H1 (cell line): ENCODE data around the gene ELL. TPM values are rescaled to one million over a fixed set of nuclear protein-coding genes. Genes with fewer than 3 reads are reported as not detected.

ENCODE experiments used
- CTCF ChIA-PET: fragments of 300-600 bp; sonication (Branson Sonifier 250); formaldehyde crosslinking; loops from one replicate; lab custom pipeline; 2021; ENCODE audit not compliant: partially characterized antibody; lab: Charles Lee
- POLR2A ChIA-PET: fragments of 300-600 bp; sonication (Branson Sonifier 250); formaldehyde crosslinking; loops from one replicate; lab custom pipeline; 2021; ENCODE audit warnings: inconsistent platforms; ENCODE audit not compliant: partially characterized antibody; lab: Charles Lee
- DNase-seq, 2 experiments: peaks; one replicate each; pipeline versions ENCODE4 v3.0.0 to v3.0.0-alpha.2; 2010 to 2022; ENCODE audit warnings: low spot score in 2 of 2, low read depth in 1 of 2, mixed read lengths in 1 of 2
- FAIRE-seq: peaks from 2 replicates; lab custom pipeline; 2011; peaks lifted over from hg19 to GRCh38; lab: Jason Lieb, UNC
- H2AFZ ChIP-seq: 2 replicates; pipeline ENCODE4 v1.8.1; 2012; ENCODE audit warnings: low read length, inconsistent platforms
- H2AK5ac ChIP-seq: 2 replicates; pipeline ENCODE4 v1.6.1; 2013; ENCODE audit warnings: low read depth, low read length
- H2BK120ac ChIP-seq: replicated peaks from 2 replicates; pipeline ENCODE3; 2013; ENCODE audit warnings: low read depth, low read length, inconsistent platforms
- H2BK12ac ChIP-seq: 2 replicates; pipeline ENCODE4 v1.6.1; 2013; ENCODE audit warnings: low read depth, low read length
- H2BK15ac ChIP-seq: 2 replicates; pipeline ENCODE4 v1.6.1; 2013; ENCODE audit warnings: low read length
- H2BK20ac ChIP-seq: 2 replicates; pipeline ENCODE4 v1.6.1; 2013; ENCODE audit warnings: low read length
- H2BK5ac ChIP-seq: 2 replicates; pipeline ENCODE4 v1.6.1; 2013; ENCODE audit warnings: low read depth, low read length
- H3K14ac ChIP-seq: 2 replicates; pipeline ENCODE4 v1.6.1; 2013; ENCODE audit warnings: inconsistent platforms; ENCODE audit not compliant: insufficient read length
- H3K18ac ChIP-seq: 2 replicates; pipeline ENCODE4 v1.6.1; 2013; ENCODE audit warnings: low read length; ENCODE audit errors: extremely low read depth
- H3K23ac ChIP-seq: 2 replicates; pipeline ENCODE4 v1.6.1; 2013; ENCODE audit warnings: inconsistent platforms; ENCODE audit not compliant: insufficient read length
- H3K23me2 ChIP-seq: 2 replicates; pipeline ENCODE4 v1.6.1; 2013; ENCODE audit warnings: low read depth, low read length
- H3K27ac ChIP-seq: 2 replicates; pipeline ENCODE4 v1.6.1; 2011; ENCODE audit warnings: low read depth, low read length, inconsistent platforms
- H3K27me3 ChIP-seq, 4 experiments: replicated peaks in 1 of 4; 1 replicate in 1 of 4; 2 replicates in 3 of 4; pipeline versions ENCODE4 v1.6.1 to v1.8.1; 2011 to 2013; ENCODE audit warnings: low read length in 3 of 4, mild to moderate bottlenecking in 3 of 4, inconsistent platforms in 2 of 4, mixed read lengths in 2 of 4, moderate library complexity in 1 of 4; ENCODE audit not compliant: control insufficient read depth in 3 of 4, insufficient read depth in 3 of 4; ENCODE audit errors: extremely low read depth in 1 of 4
- H3K36me3 ChIP-seq, 4 experiments: 2 replicates each; pipeline versions ENCODE4 v1.6.1 to v1.8.1; 2011 to 2013; ENCODE audit warnings: mild to moderate bottlenecking in 4 of 4, low read length in 3 of 4, moderate library complexity in 2 of 4, control low read depth in 1 of 4, inconsistent platforms in 1 of 4; ENCODE audit not compliant: insufficient read depth in 4 of 4, control insufficient read depth in 2 of 4
- H3K4ac ChIP-seq: replicated peaks from 2 replicates; pipeline ENCODE3; 2013; ENCODE audit warnings: low read length, low read depth, mixed read lengths, inconsistent platforms; ENCODE audit not compliant: insufficient read length
- H3K4me1 ChIP-seq, 4 experiments: replicated peaks in 1 of 4; 1 replicate in 1 of 4; 2 replicates in 3 of 4; pipeline versions ENCODE4 v1.6.1 to v1.8.1; 2011 to 2013; ENCODE audit warnings: low read length in 3 of 4, inconsistent platforms in 2 of 4, mixed read lengths in 1 of 4; ENCODE audit not compliant: insufficient read depth in 4 of 4, control insufficient read depth in 3 of 4
- H3K4me2 ChIP-seq, 2 experiments: 2 replicates each; pipeline versions ENCODE4 v1.6.1 to v1.8.1; 2011 to 2013; ENCODE audit warnings: low read depth in 2 of 2, low read length in 2 of 2, control low read depth in 1 of 2, inconsistent platforms in 1 of 2, mild to moderate bottlenecking in 1 of 2; ENCODE audit not compliant: insufficient read depth in 1 of 2
- H3K4me3 ChIP-seq, 4 experiments: fragments of 200-600, 300-600 bp in 1 of 4; sonication (generic), shearing (Covaris generic), sonication (Bioruptor Twin) in 1 of 4; 2 replicates each; pipeline versions ENCODE4 v1.5.1 to v1.8.1; 2011 to 2016; ENCODE audit warnings: low read length in 4 of 4, low read depth in 3 of 4, control low read depth in 2 of 4, inconsistent platforms in 2 of 4, mild to moderate bottlenecking in 2 of 4, mixed read lengths in 1 of 4, moderate library complexity in 1 of 4; ENCODE audit not compliant: insufficient read depth in 2 of 4; ENCODE audit errors: extremely low read depth in 1 of 4
- H3K56ac ChIP-seq: replicated peaks from 2 replicates; pipeline ENCODE3; 2013; ENCODE audit warnings: low read depth, mild to moderate bottlenecking, mixed read lengths, low read length, inconsistent platforms; ENCODE audit not compliant: insufficient read length
- H3K79me1 ChIP-seq: 2 replicates; pipeline ENCODE4 v1.6.1; 2013; ENCODE audit warnings: low read depth, low read length, control low read depth
- H3K79me2 ChIP-seq, 2 experiments: 2 replicates each; pipeline versions ENCODE4 v1.6.1 to v1.8.1; 2012 to 2013; ENCODE audit warnings: low read length in 2 of 2, mild to moderate bottlenecking in 2 of 2, inconsistent platforms in 1 of 2; ENCODE audit not compliant: insufficient read depth in 2 of 2, control insufficient read depth in 1 of 2
- H3K9ac ChIP-seq, 4 experiments: replicated peaks in 1 of 4; 1 replicate in 1 of 4; 2 replicates in 3 of 4; pipeline versions ENCODE4 v1.6.1 to v1.8.1; 2011 to 2013; ENCODE audit warnings: low read depth in 3 of 4, low read length in 3 of 4, control low read depth in 2 of 4, mild to moderate bottlenecking in 2 of 4, moderate library complexity in 2 of 4, inconsistent platforms in 1 of 4; ENCODE audit errors: extremely low read depth in 1 of 4
- H3K9me3 ChIP-seq, 2 experiments: 2 replicates each; pipeline versions ENCODE4 v1.6.1 to v1.8.1; 2012 to 2013; ENCODE audit warnings: mild to moderate bottlenecking in 2 of 2, moderate library complexity in 2 of 2, control low read depth in 1 of 2, inconsistent platforms in 1 of 2, low read depth in 1 of 2, low read length in 1 of 2, mixed read lengths in 1 of 2; ENCODE audit not compliant: insufficient read depth in 2 of 2
- H4K20me1 ChIP-seq, 2 experiments: replicated peaks in 1 of 2; 2 replicates each; pipeline versions ENCODE3 to v1.8.1; 2011 to 2013; ENCODE audit warnings: inconsistent platforms in 2 of 2, low read length in 2 of 2, mild to moderate bottlenecking in 1 of 2; ENCODE audit not compliant: insufficient read depth in 2 of 2, control insufficient read depth in 1 of 2
- H4K5ac ChIP-seq: 2 replicates; pipeline ENCODE4 v1.6.1; 2013; ENCODE audit warnings: low read length, low read depth, mixed read lengths, inconsistent platforms; ENCODE audit not compliant: insufficient read length
- H4K8ac ChIP-seq: 2 replicates; pipeline ENCODE4 v1.8.0; 2013; ENCODE audit warnings: mild to moderate bottlenecking, moderate library complexity, low read length, inconsistent platforms; ENCODE audit not compliant: insufficient read depth; ENCODE audit errors: extremely low read depth
- H4K91ac ChIP-seq: replicated peaks from 2 replicates; pipeline ENCODE3; 2013; ENCODE audit warnings: low read length, mixed read lengths, inconsistent platforms; ENCODE audit not compliant: insufficient read length
- ASH2L ChIP-seq: fragments of 200-600, 300-600 bp; sonication (generic); IDR thresholded peaks from one replicate; pipeline ENCODE4 v1.7.1; 2017; ENCODE audit warnings: low read length
- BRCA1 ChIP-seq: IDR thresholded peaks from 2 replicates; pipeline ENCODE4 v1.6.1; 2012; ENCODE audit warnings: low read depth, low read length, improper control_type of control experiment
- CEBPB ChIP-seq: IDR thresholded peaks from 2 replicates; pipeline ENCODE4 v1.6.1; 2012; ENCODE audit warnings: low read depth, low read length
- CREB1 ChIP-seq: IDR thresholded peaks from 2 replicates; pipeline ENCODE4 v1.6.1; 2012; ENCODE audit warnings: inconsistent platforms
- EP300 ChIP-seq, 2 experiments: IDR thresholded peaks; 1 replicate in 1 of 2; 2 replicates in 1 of 2; pipeline ENCODE4 v1.6.1; 2011 to 2012; ENCODE audit warnings: low read depth in 2 of 2, low read length in 2 of 2, mild to moderate bottlenecking in 2 of 2, borderline replicate concordance in 1 of 2, inconsistent platforms in 1 of 2, moderate library complexity in 1 of 2
- EZH2 ChIP-seq: fragments of 200-600 bp; sonication (generic); IDR thresholded peaks from 2 replicates; pipeline ENCODE4 v1.7.1; 2012; ENCODE audit warnings: low read depth, mild to moderate bottlenecking, moderate library complexity, low read length, inconsistent platforms; ENCODE audit not compliant: severe bottlenecking
- JUND ChIP-seq: IDR thresholded peaks from 2 replicates; pipeline ENCODE4 v1.6.1; 2011; ENCODE audit warnings: mild to moderate bottlenecking, improper control_type of control experiment, low read length
- KDM4A ChIP-seq: IDR thresholded peaks from one replicate; pipeline ENCODE4 v1.7.1; 2012; ENCODE audit warnings: low read depth, mild to moderate bottlenecking, moderate library complexity, low read length, inconsistent platforms; ENCODE audit not compliant: severe bottlenecking
- PHF8 ChIP-seq: fragments of 200-600 bp; sonication (generic); conservative IDR thresholded peaks from 2 replicates; pipeline ENCODE4 v1.7.1; 2012; ENCODE audit warnings: low read depth, mild to moderate bottlenecking, inconsistent platforms, low read length, moderate library complexity
- RAD21 ChIP-seq, 2 experiments: IDR thresholded peaks in 1 of 2; conservative IDR thresholded peaks in 1 of 2; 2 replicates each; pipeline ENCODE4 v1.6.1; 2011; ENCODE audit warnings: low read depth in 2 of 2, low read length in 2 of 2, improper control_type of control experiment in 1 of 2, inconsistent platforms in 1 of 2, mild to moderate bottlenecking in 1 of 2, moderate library complexity in 1 of 2
- SAP30 ChIP-seq: fragments of 300-600 bp; sonication (generic); IDR thresholded peaks from 2 replicates; pipeline ENCODE4 v1.7.1; 2012; ENCODE audit warnings: low read length, moderate library complexity, mild to moderate bottlenecking, inconsistent platforms; ENCODE audit not compliant: insufficient read depth, insufficient replicate concordance
- SIN3A ChIP-seq, 2 experiments: IDR thresholded peaks in 1 of 2; conservative IDR thresholded peaks in 1 of 2; 2 replicates each; pipeline ENCODE4 v1.6.1; 2011 to 2012; ENCODE audit warnings: low read length in 2 of 2, improper control_type of control experiment in 1 of 2, low read depth in 1 of 2, mild to moderate bottlenecking in 1 of 2
- SRF ChIP-seq: IDR thresholded peaks from 2 replicates; pipeline ENCODE4 v1.6.1; 2011; ENCODE audit warnings: mild to moderate bottlenecking, low read depth, low read length, moderate library complexity
- WGBS, 2 experiments: shearing (Covaris generic) in 1 of 2; methylation state at CpG; one replicate each; pipeline versions ENCODE4 v1.1.6 to v1.1.7; 2013 to 2015; ENCODE audit warnings: low lambda C conversion rate in 2 of 2, mixed read lengths in 2 of 2, inconsistent platforms in 1 of 2, low coverage in 1 of 2, missing lambda C conversion rate in 1 of 2; ENCODE audit not compliant: insufficient replicate concordance in 2 of 2, insufficient coverage in 1 of 2, insufficient read length in 1 of 2; ENCODE audit errors: extremely low coverage in 1 of 2, missing lambda C conversion rate in 1 of 2; 5-methylcytosine and 5-hydroxymethylcytosine counted together
- polyA plus RNA-seq, 7 experiments: library from polyadenylated mRNA; depleted of rRNA in 3 of 7; stranded (reverse) in 5 of 7; unstranded in 2 of 7; fragments of >200 nt in 5 of 7; fragments of 200-250 nt in 2 of 7; gene quantifications; 1 replicate in 5 of 7; 2 replicates in 1 of 7; 4 replicates in 1 of 7; pipeline versions ENCODE4 v1.2.1 to v1.2.3, GENCODE V29; 2011 to 2013; ENCODE audit warnings: missing spikeins in 2 of 7, mixed read lengths in 2 of 7
- total RNA-seq: library from RNA; stranded (reverse); fragmentation: NEBNext Ultra II Directional; extraction: Animal tissue kit (Norgen Biotek cat#: 25700); gene quantifications from 2 replicates; pipeline ENCODE4 v1.2.1, GENCODE V29; 2021

ELL gene
- total and polyA plus RNA-seq, 2 of the 8 experiments (the other 6 are each of a cell fraction or from before 2014, with no cell fraction given) = 5.2 to 10.5 TPM

DNA sequence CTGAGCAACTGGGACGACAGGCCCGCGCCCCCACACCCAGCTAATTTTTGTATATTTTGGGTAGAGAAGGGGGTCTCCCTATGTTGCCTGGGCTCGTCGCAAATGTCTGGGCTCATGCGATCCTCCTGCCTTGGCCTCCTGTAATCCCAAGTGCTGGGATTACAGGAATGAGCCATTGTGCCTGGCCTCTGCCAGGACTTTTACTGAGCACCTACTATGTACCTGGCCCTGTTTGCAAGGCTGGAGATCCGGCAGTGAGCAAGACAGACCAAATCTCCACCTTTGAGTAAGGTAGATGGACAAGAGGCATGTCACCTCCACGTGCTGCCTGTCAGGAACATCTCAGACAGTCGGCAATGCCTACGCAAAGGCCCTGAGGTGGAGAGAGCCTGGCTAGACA, 14.6 kb upstream of the ELL start:
- no peak overlapping the region for H3K18ac ChIP-seq
- no peak overlapping the region for H2BK12ac ChIP-seq
- no peak overlapping the region for H2BK20ac ChIP-seq
- no peak for FAIRE-seq
- no peak overlapping the region for H2BK15ac ChIP-seq
- no peak overlapping the region for H3K56ac ChIP-seq
- H3K79me2 ChIP-seq = peaks cover 0 to 4% of the 10 kb centered on the region in 2 experiments; a peak in 1 of 4 replicates
- no peak overlapping the region for H2BK120ac ChIP-seq
- ChIA-PET POLR2A (interaction anchor here (1.0 to 3.5 kb wide), 3 partner anchors 7 to 111 kb away, joined by 3 to 22 read pairs (median 4); no protein-coding TSS in a partner anchor), CTCF (interaction anchor here (1.4 to 2.5 kb wide), 2 partner anchors 48 to 67 kb away, joined by 3 to 8 read pairs; no protein-coding TSS in a partner anchor)
- H2AFZ ChIP-seq = no peak overlapping the region
- 95% methylated on average over 10 of the region's 10 CpGs; no CpG with 5 or more reads in 1 of the 2 experiments for WGBS, 2 experiments
- no peak overlapping the region for H3K4ac ChIP-seq
- no peak overlapping the region for H3K9ac ChIP-seq
- no peaks in the 10 kb centered on the region; the same call in 1 of the 2 replicates for H3K79me1 ChIP-seq
- no peaks in the 10 kb centered on the region for H3K23me2 ChIP-seq
- no peak overlapping the region for H3K23ac ChIP-seq
- H3K4me2 ChIP-seq = no peak overlapping the region
- peaks cover 19 to 72% (median 43%) of the 10 kb centered on the region in 4 experiments for H3K36me3 ChIP-seq
- H3K14ac ChIP-seq = no peak overlapping the region
- no peak overlapping the region for H4K8ac ChIP-seq
- no peak overlapping the region for H2AK5ac ChIP-seq
- H3K4me1 ChIP-seq = no peaks in the 10 kb centered on the region
- no peaks in the 10 kb centered on the region for H3K9me3 ChIP-seq
- H4K91ac ChIP-seq = no peak overlapping the region
- no peak overlapping the region for H3K4me3 ChIP-seq
- H2BK5ac ChIP-seq = no peak overlapping the region
- peaks cover 2 to 5% of the 10 kb centered on the region in 2 experiments for H4K20me1 ChIP-seq
- H3K27me3 ChIP-seq = no peaks in the 10 kb centered on the region
- DNase-seq = no peak
- no peak overlapping the region for H4K5ac ChIP-seq
- H3K27ac ChIP-seq = no peak overlapping the region
- TF ChIP-seq JUND (no peak), EP300 (IDR thresholded peaks at IDR 0.05; ENCODE audit: borderline replicate concordance in 1 of 2, low read depth in 2 of 2, low read length in 2 of 2) (no peak), PHF8 (no peak), SRF (no peak), KDM4A (no peak), CEBPB (no peak), SAP30 (no peak), ASH2L (no peak), RAD21 (IDR thresholded peaks at IDR 0.05 in 1 of 2, conservative IDR thresholded peaks at IDR 0.05 in 1 of 2; ENCODE audit: low read depth in 2 of 2, low read length in 2 of 2) (no peak), EZH2 (no peak), BRCA1 (no peak), CREB1 (no peak), SIN3A (conservative IDR thresholded peaks at IDR 0.05 in 1 of 2, IDR thresholded peaks at IDR 0.05 in 1 of 2; ENCODE audit: low read depth in 1 of 2, low read length in 2 of 2) (no peak)
